Type B pancreatic cell (in vitro differentiated cells): ENCODE measurements around the gene TRAPPC6A. TPM values are rescaled to one million over a fixed set of nuclear protein-coding genes. Genes with fewer than 3 reads are reported as not detected.

ENCODE experiments used
- DNase-seq: peaks from one replicate; pipeline ENCODE4 v3.0.0; 2021; ENCODE audit warnings: mixed read lengths; ENCODE audit not compliant: unreplicated experiment; ENCODE audit errors: extremely low spot score
- H3K27ac Mint-ChIP-seq: 2 replicates; pipeline ENCODE4 v1.8.0; 2021; ENCODE audit warnings: mild to moderate bottlenecking, mixed read lengths
- H3K27me3 Mint-ChIP-seq: 2 replicates; pipeline ENCODE4 v1.8.0; 2021; ENCODE audit warnings: mixed read lengths
- H3K36me3 Mint-ChIP-seq: 2 replicates; pipeline ENCODE4 v1.8.0; 2021; ENCODE audit warnings: mixed read lengths
- H3K4me1 Mint-ChIP-seq: one replicate; pipeline ENCODE4 v1.8.0; 2021; ENCODE audit warnings: mixed read lengths; ENCODE audit not compliant: unreplicated experiment
- H3K4me3 Mint-ChIP-seq: 2 replicates; pipeline ENCODE4 v1.8.0; 2021; ENCODE audit warnings: mild to moderate bottlenecking, mixed read lengths
- H3K9me3 Mint-ChIP-seq: 2 replicates; pipeline ENCODE4 v1.8.0; 2021; ENCODE audit warnings: mixed read lengths
- CTCF ChIP-seq: fragments of 200-600 bp; sonication (generic); conservative IDR thresholded peaks from 2 replicates; pipeline ENCODE4 v1.5.0; 2021; ENCODE audit warnings: antibody characterized with exemption, mild to moderate bottlenecking
- total RNA-seq: library from RNA; stranded (reverse); gene quantifications from 2 replicates; pipeline ENCODE4 v1.2.1, GENCODE V29; 2021; ENCODE audit warnings: low replicate concordance

Gene TRAPPC6A
- total RNA-seq, 1 donor from 2014 or later: 36.7 TPM

DNA sequence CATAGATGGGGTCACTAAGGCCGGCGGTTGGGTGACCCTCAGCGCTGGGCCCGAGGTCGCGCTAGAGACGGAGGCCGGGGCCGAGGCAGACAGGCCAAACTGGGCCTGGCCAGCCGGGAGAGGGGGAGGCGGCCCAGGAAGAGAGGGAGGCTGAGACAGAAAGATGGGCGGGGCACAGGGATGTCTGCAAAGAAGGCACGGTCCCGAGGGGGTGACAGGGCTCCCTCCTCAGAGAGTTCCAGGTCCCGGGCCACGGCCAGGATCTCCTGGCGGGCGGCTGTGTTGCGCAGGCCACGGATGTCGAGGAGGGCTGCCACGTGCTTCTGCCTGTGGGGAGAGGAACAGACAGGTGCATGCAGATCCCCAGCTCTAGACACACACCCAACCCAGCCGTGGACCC is 35.0 kb upstream of the TRAPPC6A start:
- Mint-ChIP-seq H3K9me3 (no peaks in the 10 kb centered on the region), H3K4me3 (no peak overlapping the region), H3K27me3 (peaks cover 42% of the 10 kb centered on the region)

DNA sequence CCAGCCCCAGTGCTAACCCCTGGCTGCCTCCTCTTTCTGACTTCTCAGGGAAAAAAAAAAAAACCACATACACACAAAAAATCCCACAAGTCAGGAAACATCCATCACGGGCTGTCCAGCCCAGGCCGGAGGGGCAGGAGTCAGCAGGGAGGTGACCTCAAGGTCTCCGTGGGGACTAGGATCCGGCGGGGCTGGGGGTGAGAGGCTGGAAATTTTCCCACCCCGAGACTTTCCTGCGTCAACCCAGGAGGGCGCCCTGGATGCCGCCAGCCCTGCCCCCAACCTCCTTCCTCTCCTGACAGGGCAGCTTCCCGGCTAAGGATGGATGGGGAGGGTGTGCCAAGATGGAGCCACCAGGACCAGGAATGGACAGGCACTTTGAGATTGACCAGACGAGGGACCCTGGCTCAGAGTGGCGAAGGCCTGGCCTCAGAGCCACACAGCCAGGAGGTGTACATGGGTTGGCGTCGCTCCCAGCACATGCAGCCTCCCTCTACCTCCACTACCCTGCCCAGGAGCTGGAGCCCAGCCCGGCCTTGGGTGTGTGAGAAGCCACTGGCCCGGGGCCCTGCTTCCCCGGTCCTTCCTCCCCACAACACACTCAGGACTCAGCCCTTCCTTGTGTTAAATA is 33.8 kb upstream of the TRAPPC6A start:
- no peak for TF ChIP-seq CTCF
- peaks cover 19% of the 10 kb centered on the region for H3K4me1 Mint-ChIP-seq
- H3K9me3 Mint-ChIP-seq: no peaks in the 10 kb centered on the region
- H3K27me3 Mint-ChIP-seq: peaks cover 33% of the 10 kb centered on the region
- H3K4me3 Mint-ChIP-seq: no peak overlapping the region
- DNase-seq: no peak
- no peaks in the 10 kb centered on the region for H3K36me3 Mint-ChIP-seq
- H3K27ac Mint-ChIP-seq: no peak overlapping the region

More for the DNA sequence above, 35.0 kb upstream of the TRAPPC6A start:
- TF ChIP-seq CTCF: no peak
- DNase-seq: no peak
- Mint-ChIP-seq H3K27ac (no peak overlapping the region), H3K36me3 (no peaks in the 10 kb centered on the region), H3K4me1 (peaks cover 21% of the 10 kb centered on the region)

- H3K4me3 Mint-ChIP-seq: no peak overlapping the region
- peaks cover under 1% of the 10 kb centered on the region for H3K4me1 Mint-ChIP-seq
- TF ChIP-seq CTCF: no peak
- no peaks in the 10 kb centered on the region for H3K9me3 Mint-ChIP-seq
- no peaks in the 10 kb centered on the region for H3K27me3 Mint-ChIP-seq
- H3K27ac Mint-ChIP-seq: no peak overlapping the region
- no peaks in the 10 kb centered on the region for H3K36me3 Mint-ChIP-seq
- no peak for DNase-seq
These were observed 28.3 kb upstream of the TRAPPC6A start for GRCh38 chr19:45206328-45206727.

- no peak for DNase-seq
- no peaks in the 10 kb centered on the region for H3K4me1 Mint-ChIP-seq
- no peaks in the 10 kb centered on the region for H3K27me3 Mint-ChIP-seq
- no peak overlapping the region for H3K4me3 Mint-ChIP-seq
- H3K36me3 Mint-ChIP-seq: no peaks in the 10 kb centered on the region
- H3K9me3 Mint-ChIP-seq: no peaks in the 10 kb centered on the region
- TF ChIP-seq CTCF: no peak
- no peak overlapping the region for H3K27ac Mint-ChIP-seq
These were observed 27.8 kb upstream of the TRAPPC6A start for GRCh38 chr19:45205810-45206209.

DNA sequence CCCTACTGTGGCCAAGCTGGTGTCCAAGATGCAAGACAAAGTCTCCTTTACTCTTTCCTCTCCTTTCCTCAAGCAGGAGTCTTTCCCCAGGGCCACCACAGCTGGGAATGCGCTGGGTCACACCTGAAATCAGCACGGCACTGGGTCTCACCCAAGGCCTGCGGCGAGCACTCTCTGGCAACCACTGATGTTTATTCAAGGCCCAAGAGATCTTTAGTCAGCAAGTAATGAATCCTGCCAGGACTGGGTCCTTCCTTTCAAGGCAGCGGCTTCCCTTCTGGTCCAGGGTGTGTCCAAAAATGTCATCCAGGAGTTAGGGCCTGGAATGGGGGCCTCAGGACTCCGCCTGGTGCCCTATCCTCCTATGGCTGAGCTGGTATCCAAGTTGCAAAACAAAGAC is 24.6 kb upstream of the TRAPPC6A start:
- H3K4me1 Mint-ChIP-seq: no peaks in the 10 kb centered on the region
- no peak for DNase-seq
- peaks cover 3% of the 10 kb centered on the region for H3K27me3 Mint-ChIP-seq
- no peak overlapping the region for H3K4me3 Mint-ChIP-seq
- TF ChIP-seq CTCF: no peak
- no peak overlapping the region for H3K27ac Mint-ChIP-seq
- no peaks in the 10 kb centered on the region for H3K36me3 Mint-ChIP-seq
- H3K9me3 Mint-ChIP-seq: no peaks in the 10 kb centered on the region

DNA sequence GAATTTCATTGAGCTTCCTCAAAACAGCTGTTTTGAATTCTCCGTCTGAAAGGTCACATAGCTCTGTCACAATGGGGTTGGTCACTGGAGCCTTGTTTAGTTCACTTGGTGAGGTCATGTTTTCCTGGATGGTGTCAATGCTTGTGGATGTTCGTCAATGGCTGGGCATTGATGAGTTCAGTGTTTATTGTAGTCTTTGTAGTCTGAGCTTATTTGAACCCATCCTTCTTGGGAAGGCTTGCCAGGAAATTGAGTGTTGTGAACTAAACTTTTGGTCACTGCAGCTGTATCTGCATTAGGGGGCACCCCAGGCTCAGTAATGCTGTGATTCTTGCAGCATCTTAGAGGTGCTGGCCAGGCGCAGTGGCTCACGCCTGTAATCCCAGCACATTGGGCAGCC is 22.5 kb upstream of the TRAPPC6A start:
- Mint-ChIP-seq H3K27me3 (peaks cover 6% of the 10 kb centered on the region), H3K36me3 (no peaks in the 10 kb centered on the region), H3K9me3 (no peaks in the 10 kb centered on the region), H3K4me3 (no peak overlapping the region), H3K27ac (no peak overlapping the region), H3K4me1 (no peaks in the 10 kb centered on the region)
- no peak for DNase-seq
- peak; percentile 72 for TF ChIP-seq CTCF
